Sigmoid colon (tissue), 4 donors: ENCODE data around the gene POLR1B.

Experiments used
- CTCF ChIP-seq, 4 experiments: fragments of 450-650 bp in 3 of 4; fragments of 200-600 bp in 1 of 4; IDR thresholded peaks; one replicate each; pipeline ENCODE4 v1.5.1; 2016 to 2019; ENCODE audit warnings: antibody characterized with exemption in 4 of 4, mild to moderate bottlenecking in 3 of 4, moderate library complexity in 2 of 4
- EP300 ChIP-seq, 4 donors: sonication (generic); formaldehyde crosslinking; IDR thresholded peaks; one replicate each; pipeline ENCODE4 v1.6.1; 2017; ENCODE audit warnings: antibody characterized with exemption in 4 of 4
- POLR2A ChIP-seq, 2 donors: fragments of 450-650 bp; IDR thresholded peaks; one replicate each; pipeline ENCODE4 v1.6.1; 2016; ENCODE audit warnings: antibody characterized with exemption in 2 of 2, mild to moderate bottlenecking in 2 of 2, moderate library complexity in 2 of 2
- POLR2AphosphoS5 ChIP-seq, 4 donors: sonication (generic); formaldehyde crosslinking; IDR thresholded peaks; one replicate each; pipeline ENCODE4 v1.6.1; 2017; ENCODE audit warnings: antibody characterized with exemption in 4 of 4

GRCh38 chr2:112542123-112542983 is at the start of gene POLR1B:
- no peak for TF ChIP-seq CTCF (IDR thresholded peaks at IDR 0.05)
- peak in 3 of 4 donors; percentile 53 to 56 (median 55) for TF ChIP-seq POLR2AphosphoS5 (IDR thresholded peaks at IDR 0.05)
- no peak for TF ChIP-seq POLR2A (IDR thresholded peaks at IDR 0.05)
- TF ChIP-seq EP300 (IDR thresholded peaks at IDR 0.05): no peak
